SIG-M5 (cell line): ENCODE data around the gene CEP170.
"Not testable (repeated sequence)": the region's sequence is repeated elsewhere in the genome, so short reads cannot be mapped to it uniquely, and the experiment has no call there.

Source experiments
- DNase-seq: peaks from one replicate; lab custom pipeline; 2025; lab: John Stamatoyannopoulos, UW

Gene CEP170

GRCh38 chr1:243173758-243174369, 81.2 kb downstream of the CEP170 start:
- DNase-seq: not testable (repeated sequence)

GRCh38 chr1:243164911-243165310, 90.2 kb downstream of the CEP170 start:
- not testable (repeated sequence) for DNase-seq

- DNase-seq: not testable (repeated sequence)
Measured at GRCh38 chr1:243150906-243151305, 104.2 kb downstream of the CEP170 start.

GRCh38 chr1:243149120-243149519, 106.0 kb downstream of the CEP170 start:
- not testable (repeated sequence) for DNase-seq

- DNase-seq: not testable (repeated sequence)
Measured at GRCh38 chr1:243147351-243147750, 107.7 kb downstream of the CEP170 start.

- not testable (repeated sequence) for DNase-seq
Measured at GRCh38 chr1:243140498-243140897, 114.6 kb downstream of the CEP170 start.

- not testable (repeated sequence) for DNase-seq
Measured at GRCh38 chr1:243122876-243123409, 132.1 kb downstream of the CEP170 start.

- not testable (repeated sequence) for DNase-seq
Measured at GRCh38 chr1:243121939-243122338, 133.1 kb downstream of the CEP170 start.

- DNase-seq: not testable (repeated sequence)
Measured at GRCh38 chr1:243118601-243119322, 136.3 kb downstream of the CEP170 start.

- DNase-seq: not testable (repeated sequence)
Measured at GRCh38 chr1:243116187-243116586, 138.9 kb downstream of the CEP170 start.

GRCh38 chr1:243114769-243115168, 140.3 kb downstream of the CEP170 start:
- not testable (repeated sequence) for DNase-seq

GRCh38 chr1:243114059-243114713, 140.9 kb downstream of the CEP170 start:
- DNase-seq: not testable (repeated sequence)

- not testable (repeated sequence) for DNase-seq
Measured at GRCh38 chr1:243107171-243107570, 147.9 kb downstream of the CEP170 start.

- DNase-seq: not testable (repeated sequence)
Measured at GRCh38 chr1:243105652-243106332, 149.3 kb downstream of the CEP170 start.

- not testable (repeated sequence) for DNase-seq
Measured at GRCh38 chr1:243105104-243105503, 150.0 kb downstream of the CEP170 start.

GRCh38 chr1:243104452-243104851, 150.6 kb downstream of the CEP170 start:
- not testable (repeated sequence) for DNase-seq

- DNase-seq: peak; percentile 41
Measured at GRCh38 chr1:243101551-243102050, 153.5 kb downstream of the CEP170 start.

- not testable (repeated sequence) for DNase-seq
Measured at GRCh38 chr1:243087368-243087767, 167.7 kb downstream of the CEP170 start.
